ENCODE data around the gene GMFB. TPM values are rescaled to one million over a fixed set of nuclear protein-coding genes. Genes with fewer than 3 reads are reported as not detected.

Gene GMFB
- total and polyA plus RNA-seq, 4 experiments from 2014 or later = 19.1 to 36.4 (median 25.6) TPM

DNA sequence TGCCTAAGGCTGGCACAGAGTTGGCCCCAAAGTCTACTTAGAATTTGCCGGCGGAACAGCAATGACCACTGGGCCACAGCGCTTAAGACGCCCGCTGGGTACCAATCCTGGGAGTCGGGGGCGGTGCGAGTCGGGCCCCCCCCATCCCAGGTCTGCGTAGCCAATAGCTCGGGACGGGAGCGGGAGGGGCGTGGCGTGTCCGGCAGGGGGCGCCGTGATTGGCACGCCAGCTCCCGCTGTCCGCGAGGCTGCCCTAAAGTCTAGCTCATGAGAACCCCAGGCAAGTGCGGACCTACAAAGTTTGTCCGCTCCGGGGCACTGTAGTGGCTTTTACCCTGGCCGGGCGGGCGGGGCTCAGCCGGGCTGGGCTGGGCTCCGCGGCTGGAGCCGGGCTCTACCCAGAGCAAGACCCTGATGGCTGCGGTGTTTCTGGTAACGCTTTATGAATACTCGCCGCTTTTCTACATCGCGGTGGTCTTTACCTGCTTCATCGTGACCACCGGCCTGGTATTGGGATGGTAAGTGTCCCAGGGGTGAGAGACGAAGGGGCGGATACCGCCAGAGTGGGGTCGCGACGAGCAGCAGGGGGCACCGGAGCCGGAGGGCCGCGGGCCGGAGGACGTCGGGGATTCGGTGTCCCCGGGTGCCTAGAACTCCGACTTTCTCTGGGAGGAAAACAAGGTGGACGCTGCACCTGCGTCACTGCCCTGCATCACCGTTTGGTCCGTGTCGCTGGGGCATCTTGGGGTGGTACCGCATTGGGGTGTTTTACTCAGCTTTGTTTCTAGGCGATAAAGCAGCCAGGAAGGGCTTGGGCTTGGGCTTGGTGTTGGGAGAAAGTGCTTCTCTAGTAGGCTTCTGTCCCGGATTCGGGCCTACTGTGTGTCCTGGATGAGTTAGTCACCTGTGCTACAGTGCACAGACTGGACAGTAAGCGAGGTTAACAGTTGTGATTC lies 21.0 kb upstream of the GMFB start, which contains the start of gene CGRRF1:
CGRRF1 (plus strand) TSS at position 361 of the 956 bp plus-strand sequence; CDS start at position 415, 54 bp downstream.
- H3K27me3 ChIP-seq (ENCODE audit: insufficient read depth, low read length) = no peaks in the 10 kb centered on the region
- peaks cover 41% of the 10 kb centered on the region for H3K4me1 ChIP-seq (ENCODE audit: insufficient read depth, low read length)
- Mint-ChIP-seq H3K4me1 (peaks cover 46 to 61% (median 50%) of the 10 kb centered on the region in 4 donors), H3K4me3 (peak within 1 kb of the TSS; percentile 93 to 99 (median 97)), H3K36me3 (peaks cover 16 to 18% of the 10 kb centered on the region in 2 donors), H3K27me3 (no peaks in the 10 kb centered on the region), H3K27ac (peak within 1 kb of the TSS; percentile 84 to 97 (median 96)), H3K9me3 (no peaks in the 10 kb centered on the region)
- POLR2A ChIA-PET (ENCODE audit: partially characterized antibody) = interaction anchor here (0.5 to 4.0 kb wide), 11 partner anchors 14 to 263 kb away, joined by 3 to 53 read pairs (median 4); partner anchors contain the start of genes CNIH1, GMFB and SAMD4A
- peak; percentile 93 to 95 (median 93) for DNase-seq
- no peaks in the 10 kb centered on the region for H3K36me3 ChIP-seq (ENCODE audit: insufficient read depth, low read length)
- no peaks in the 10 kb centered on the region for H3K9me3 ChIP-seq (ENCODE audit: control insufficient read depth in 1 of 2, low read length in 2 of 2)
- peak within 1 kb of the TSS; percentile 86 to 87 for H3K4me3 ChIP-seq (ENCODE audit: low read length in 2 of 2)
- intact Hi-C loops (cut with micrococcal nuclease) = loop anchor here (1.0 kb wide), 5 partner anchors 21 to 264 kb away; partner anchors contain the start of gene CNIH1
- CTCF ChIA-PET (ENCODE audit: partially characterized antibody) = interaction anchor here (0.7 to 5.5 kb wide), 21 partner anchors 11 to 648 kb away, joined by 3 to 55 read pairs (median 3); partner anchors contain the start of genes CDKN3 and GMFB
- H3K27ac ChIP-seq (ENCODE audit: low read depth, low read length) = peak within 1 kb of the TSS; percentile 77

DNA sequence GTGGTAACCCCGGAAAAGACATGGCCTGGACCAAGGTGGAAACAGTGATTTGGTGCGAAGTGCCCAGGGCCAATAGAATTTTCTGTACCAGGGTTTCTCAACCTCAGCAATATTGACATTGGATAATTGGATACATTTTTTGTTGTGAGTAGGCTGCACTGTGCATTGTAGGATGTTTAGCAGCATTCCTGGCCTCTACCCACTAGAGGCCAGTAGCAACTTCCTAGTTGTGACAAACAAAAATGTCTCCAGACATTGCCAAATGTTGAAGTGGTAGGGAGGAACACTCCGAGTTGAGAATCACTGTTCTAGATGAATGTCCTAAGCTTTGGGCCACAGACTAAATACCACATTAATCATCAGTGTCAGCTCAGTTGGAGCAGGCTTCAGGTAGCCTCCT lies 14.7 kb upstream of the GMFB start:
- CTCF ChIA-PET (ENCODE audit: partially characterized antibody) = interaction anchor here (1.4 to 1.7 kb wide), 4 partner anchors 10 to 271 kb away, joined by 3 to 7 read pairs (median 4); no protein-coding TSS in a partner anchor
- Histone ChIP-seq H3K27ac (ENCODE audit: low read depth, low read length) (no peak overlapping the region), H3K9me3 (ENCODE audit: control insufficient read depth in 1 of 2, low read length in 2 of 2) (no peaks in the 10 kb centered on the region), H3K27me3 (ENCODE audit: insufficient read depth, low read length) (peaks cover 3% of the 10 kb centered on the region), H3K4me3 (ENCODE audit: low read length in 2 of 2) (no peak overlapping the region), H3K36me3 (ENCODE audit: insufficient read depth, low read length) (no peaks in the 10 kb centered on the region), H3K4me1 (ENCODE audit: insufficient read depth, low read length) (no peaks in the 10 kb centered on the region)
- H3K36me3 Mint-ChIP-seq = no peaks in the 10 kb centered on the region
- no peak overlapping the region for H3K4me3 Mint-ChIP-seq
- H3K9me3 Mint-ChIP-seq = no peaks in the 10 kb centered on the region
- POLR2A ChIA-PET (ENCODE audit: partially characterized antibody) = no interaction called here
- peaks cover 5 to 7% of the 10 kb centered on the region in 2 donors for H3K27me3 Mint-ChIP-seq
- H3K4me1 Mint-ChIP-seq = no peaks in the 10 kb centered on the region
- no peak for DNase-seq
- intact Hi-C loops (cut with micrococcal nuclease) = no loop called here
- no peak overlapping the region for H3K27ac Mint-ChIP-seq

- Histone ChIP-seq H3K27me3 (ENCODE audit: insufficient read depth, low read length) (peaks cover 3% of the 10 kb centered on the region), H3K4me3 (ENCODE audit: low read length in 2 of 2) (no peak overlapping the region), H3K9me3 (ENCODE audit: control insufficient read depth in 1 of 2, low read length in 2 of 2) (no peaks in the 10 kb centered on the region), H3K4me1 (ENCODE audit: insufficient read depth, low read length) (no peaks in the 10 kb centered on the region), H3K36me3 (ENCODE audit: insufficient read depth, low read length) (no peaks in the 10 kb centered on the region), H3K27ac (ENCODE audit: low read depth, low read length) (no peak overlapping the region)
- POLR2A ChIA-PET (ENCODE audit: partially characterized antibody) = no interaction called here
- no peak overlapping the region for H3K27ac Mint-ChIP-seq
- peaks cover 7% of the 10 kb centered on the region in 2 donors for H3K27me3 Mint-ChIP-seq
- H3K4me1 Mint-ChIP-seq = no peaks in the 10 kb centered on the region
- no peaks in the 10 kb centered on the region for H3K9me3 Mint-ChIP-seq
- no peak for DNase-seq
- CTCF ChIA-PET (ENCODE audit: partially characterized antibody) = interaction anchor here (1.1 to 1.7 kb wide), 2 partner anchors 13 to 271 kb away, joined by 4 to 5 read pairs; partner anchors contain the start of gene GMFB
- no peaks in the 10 kb centered on the region for H3K36me3 Mint-ChIP-seq
- intact Hi-C loops (cut with micrococcal nuclease) = no loop called here
- H3K4me3 Mint-ChIP-seq = no peak overlapping the region
Observed at GRCh38 chr14:54502602-54503001, 13.8 kb upstream of the GMFB start.

DNA sequence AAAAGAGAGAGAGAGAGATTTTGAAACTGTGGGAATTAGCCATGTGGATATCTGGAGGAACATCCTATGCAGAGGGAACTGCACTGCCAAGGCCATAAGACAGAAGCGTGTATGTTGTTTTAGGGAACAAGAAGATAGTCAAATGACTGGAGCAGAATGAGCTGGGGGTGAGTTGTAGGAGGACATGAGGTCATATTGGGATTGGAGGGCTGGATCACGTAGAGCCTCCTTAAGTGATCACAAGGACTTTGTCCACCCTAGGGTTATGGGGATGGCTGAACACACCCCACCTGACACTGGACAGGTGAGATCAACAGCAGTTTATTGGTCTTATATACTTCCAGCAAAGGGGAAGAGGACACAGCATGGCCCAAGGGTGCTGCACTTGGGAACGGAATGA lies 12.7 kb upstream of the GMFB start:
- H3K27ac ChIP-seq (ENCODE audit: low read depth, low read length) = no peak overlapping the region
- Mint-ChIP-seq H3K36me3 (no peaks in the 10 kb centered on the region), H3K27me3 (peaks cover 7% of the 10 kb centered on the region in 2 donors), H3K4me1 (no peaks in the 10 kb centered on the region), H3K27ac (no peak overlapping the region), H3K9me3 (no peaks in the 10 kb centered on the region), H3K4me3 (no peak overlapping the region)
- peaks cover 3% of the 10 kb centered on the region for H3K27me3 ChIP-seq (ENCODE audit: insufficient read depth, low read length)
- no peak overlapping the region for H3K4me3 ChIP-seq (ENCODE audit: low read length in 2 of 2)
- no peaks in the 10 kb centered on the region for H3K4me1 ChIP-seq (ENCODE audit: insufficient read depth, low read length)
- H3K9me3 ChIP-seq (ENCODE audit: control insufficient read depth in 1 of 2, low read length in 2 of 2) = no peaks in the 10 kb centered on the region
- intact Hi-C loops (cut with micrococcal nuclease) = no loop called here
- no peaks in the 10 kb centered on the region for H3K36me3 ChIP-seq (ENCODE audit: insufficient read depth, low read length)
- ChIA-PET POLR2A (ENCODE audit: partially characterized antibody) (interaction anchor here (1.2 kb wide), 1 partner anchor 13 kb away, joined by 4 read pairs; the partner anchor contains the start of gene GMFB), CTCF (ENCODE audit: partially characterized antibody) (interaction anchor here (1.1 kb wide), 1 partner anchor 12 kb away, joined by 4 read pairs; the partner anchor contains the start of gene GMFB)
- DNase-seq = no peak

GRCh38 chr14:54500744-54501143 lies 12.0 kb upstream of the GMFB start:
- no peak for DNase-seq
- H3K27me3 ChIP-seq (ENCODE audit: insufficient read depth, low read length) = peaks cover 3% of the 10 kb centered on the region
- ChIA-PET POLR2A (ENCODE audit: partially characterized antibody) (interaction anchor here (1.2 kb wide), 1 partner anchor 12 kb away, joined by 4 read pairs; the partner anchor contains the start of gene GMFB), CTCF (ENCODE audit: partially characterized antibody) (no interaction called here)
- H3K4me1 ChIP-seq (ENCODE audit: insufficient read depth, low read length) = no peaks in the 10 kb centered on the region
- H3K27ac ChIP-seq (ENCODE audit: low read depth, low read length) = no peak overlapping the region
- no peaks in the 10 kb centered on the region for H3K36me3 ChIP-seq (ENCODE audit: insufficient read depth, low read length)
- H3K4me1 Mint-ChIP-seq = no peaks in the 10 kb centered on the region
- H3K36me3 Mint-ChIP-seq = no peaks in the 10 kb centered on the region
- H3K9me3 ChIP-seq (ENCODE audit: control insufficient read depth in 1 of 2, low read length in 2 of 2) = no peaks in the 10 kb centered on the region
- peaks cover 7% of the 10 kb centered on the region in 2 donors for H3K27me3 Mint-ChIP-seq
- peak overlapping the region in 1 of 7 donors; percentile 4 for H3K27ac Mint-ChIP-seq
- intact Hi-C loops (cut with micrococcal nuclease) = no loop called here
- no peak overlapping the region for H3K4me3 Mint-ChIP-seq
- no peaks in the 10 kb centered on the region for H3K9me3 Mint-ChIP-seq
- H3K4me3 ChIP-seq (ENCODE audit: low read length in 2 of 2) = no peak overlapping the region

GRCh38 chr14:54498579-54498978 lies 9.8 kb upstream of the GMFB start:
- H3K4me1 Mint-ChIP-seq = peaks cover 0 to under 1% (median 0%) of the 10 kb centered on the region in 4 donors
- peaks cover 3% of the 10 kb centered on the region for H3K27me3 ChIP-seq (ENCODE audit: insufficient read depth, low read length)
- H3K27ac Mint-ChIP-seq = no peak overlapping the region
- peaks cover 7% of the 10 kb centered on the region in 2 donors for H3K27me3 Mint-ChIP-seq
- H3K4me3 Mint-ChIP-seq = no peak overlapping the region
- intact Hi-C loops (cut with micrococcal nuclease) = no loop called here
- no peaks in the 10 kb centered on the region for H3K36me3 Mint-ChIP-seq
- POLR2A ChIA-PET (ENCODE audit: partially characterized antibody) = no interaction called here
- H3K4me1 ChIP-seq (ENCODE audit: insufficient read depth, low read length) = no peaks in the 10 kb centered on the region
- H3K4me3 ChIP-seq (ENCODE audit: low read length in 2 of 2) = no peak overlapping the region
- no peaks in the 10 kb centered on the region for H3K36me3 ChIP-seq (ENCODE audit: insufficient read depth, low read length)
- H3K27ac ChIP-seq (ENCODE audit: low read depth, low read length) = no peak overlapping the region
- DNase-seq = no peak
- no peaks in the 10 kb centered on the region for H3K9me3 ChIP-seq (ENCODE audit: control insufficient read depth in 1 of 2, low read length in 2 of 2)
- no peaks in the 10 kb centered on the region for H3K9me3 Mint-ChIP-seq
- CTCF ChIA-PET (ENCODE audit: partially characterized antibody) = interaction anchor here (1.2 kb wide), 1 partner anchor 11 kb away, joined by 3 read pairs; the partner anchor contains the start of gene CGRRF1

DNA sequence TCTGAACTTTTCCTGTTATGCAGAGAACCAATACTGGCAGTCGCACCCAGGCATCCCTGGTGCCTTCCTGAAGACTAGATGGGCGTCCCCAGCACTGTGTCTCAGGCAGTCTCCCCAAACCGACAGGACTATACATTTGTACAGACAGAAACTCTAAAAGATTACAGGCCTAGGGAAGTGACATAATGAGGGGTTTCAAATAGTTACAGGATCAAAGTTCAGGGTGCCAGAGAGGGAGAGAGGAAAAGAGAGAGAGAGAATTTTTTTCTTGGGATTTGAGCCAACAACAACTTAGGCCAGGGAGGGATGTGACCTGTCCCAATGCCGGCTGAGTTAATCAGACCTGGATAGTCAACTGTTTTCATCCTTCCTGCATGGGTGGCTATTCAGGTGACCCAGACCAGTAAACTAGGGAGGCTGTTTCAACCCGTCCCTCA lies 9.3 kb upstream of the GMFB start:
- CTCF ChIA-PET (ENCODE audit: partially characterized antibody) = no interaction called here
- no peaks in the 10 kb centered on the region for H3K36me3 Mint-ChIP-seq
- DNase-seq = no peak
- H3K4me1 Mint-ChIP-seq = peaks cover 0 to 3% (median 0%) of the 10 kb centered on the region in 4 donors
- POLR2A ChIA-PET (ENCODE audit: partially characterized antibody) = no interaction called here
- H3K27ac Mint-ChIP-seq = no peak overlapping the region
- Histone ChIP-seq H3K27me3 (ENCODE audit: insufficient read depth, low read length) (peaks cover 3% of the 10 kb centered on the region), H3K4me1 (ENCODE audit: insufficient read depth, low read length) (no peaks in the 10 kb centered on the region), H3K9me3 (ENCODE audit: control insufficient read depth in 1 of 2, low read length in 2 of 2) (no peaks in the 10 kb centered on the region), H3K27ac (ENCODE audit: low read depth, low read length) (no peak overlapping the region), H3K36me3 (ENCODE audit: insufficient read depth, low read length) (no peaks in the 10 kb centered on the region), H3K4me3 (ENCODE audit: low read length in 2 of 2) (no peak overlapping the region)
- no peak overlapping the region for H3K4me3 Mint-ChIP-seq
- intact Hi-C loops (cut with micrococcal nuclease) = no loop called here
- peaks cover 7% of the 10 kb centered on the region in 2 donors for H3K27me3 Mint-ChIP-seq
- no peaks in the 10 kb centered on the region for H3K9me3 Mint-ChIP-seq

All from CD4-positive, alpha-beta memory T cell (primary cell).